ENCODE data around the gene LIF.

LIF gene

GRCh38 chr22:30198152-30198825 lies 48.3 kb downstream of the LIF start:
- H3K27me3 ChIP-seq (ENCODE audit: control insufficient read depth in 2 of 2, insufficient read depth in 2 of 2, low read length in 2 of 2): no peaks in the 10 kb centered on the region
- no peaks in the 10 kb centered on the region for H3K36me3 ChIP-seq (ENCODE audit: control insufficient read depth in 2 of 2, insufficient read depth in 2 of 2, low read length in 2 of 2)
- H3K4me1 ChIP-seq (ENCODE audit: control insufficient read depth in 2 of 2, insufficient read depth in 2 of 2, low read length in 2 of 2): peaks cover 13 to 16% of the 10 kb centered on the region in 2 donors
- H3K27ac ChIP-seq (ENCODE audit: low read depth in 2 of 2, low read length in 2 of 2): no peak overlapping the region
- H3K9me3 ChIP-seq (ENCODE audit: control insufficient read depth in 2 of 2, low read length in 2 of 2): no peaks in the 10 kb centered on the region
- no peak overlapping the region for H3K9ac ChIP-seq (ENCODE audit: low read depth in 1 of 2, low read length in 2 of 2)
- no peak overlapping the region for H3K4me3 ChIP-seq (ENCODE audit: low read length in 2 of 2)

- Histone ChIP-seq H3K36me3 (ENCODE audit: control insufficient read depth in 2 of 2, insufficient read depth in 2 of 2, low read length in 2 of 2) (no peaks in the 10 kb centered on the region), H3K27me3 (ENCODE audit: control insufficient read depth in 2 of 2, insufficient read depth in 2 of 2, low read length in 2 of 2) (no peaks in the 10 kb centered on the region), H3K9ac (ENCODE audit: low read depth in 1 of 2, low read length in 2 of 2) (no peak overlapping the region), H3K4me1 (ENCODE audit: control insufficient read depth in 2 of 2, insufficient read depth in 2 of 2, low read length in 2 of 2) (peaks cover 8 to 11% of the 10 kb centered on the region in 2 donors), H3K4me3 (ENCODE audit: low read length in 2 of 2) (no peak overlapping the region), H3K9me3 (ENCODE audit: control insufficient read depth in 2 of 2, low read length in 2 of 2) (no peaks in the 10 kb centered on the region), H3K27ac (ENCODE audit: low read depth in 2 of 2, low read length in 2 of 2) (peak overlapping the region in 1 of 2 donors; percentile 73)
Observed at GRCh38 chr22:30197389-30197788, 49.2 kb downstream of the LIF start.

GRCh38 chr22:30196880-30197336 lies 49.7 kb downstream of the LIF start:
- H3K27ac ChIP-seq (ENCODE audit: low read depth in 2 of 2, low read length in 2 of 2): peak overlapping the region; percentile 43 to 73
- H3K4me3 ChIP-seq (ENCODE audit: low read length in 2 of 2): no peak overlapping the region
- H3K9ac ChIP-seq (ENCODE audit: low read depth in 1 of 2, low read length in 2 of 2): no peak overlapping the region
- peaks cover 7 to 8% of the 10 kb centered on the region in 2 donors for H3K4me1 ChIP-seq (ENCODE audit: control insufficient read depth in 2 of 2, insufficient read depth in 2 of 2, low read length in 2 of 2)
- no peaks in the 10 kb centered on the region for H3K27me3 ChIP-seq (ENCODE audit: control insufficient read depth in 2 of 2, insufficient read depth in 2 of 2, low read length in 2 of 2)
- H3K9me3 ChIP-seq (ENCODE audit: control insufficient read depth in 2 of 2, low read length in 2 of 2): no peaks in the 10 kb centered on the region
- no peaks in the 10 kb centered on the region for H3K36me3 ChIP-seq (ENCODE audit: control insufficient read depth in 2 of 2, insufficient read depth in 2 of 2, low read length in 2 of 2)

GRCh38 chr22:30196141-30196879 lies 50.2 kb downstream of the LIF start:
- H3K27ac ChIP-seq (ENCODE audit: low read depth in 2 of 2, low read length in 2 of 2): peak overlapping the region; percentile 43 to 73
- peak overlapping the region in 1 of 2 donors; percentile 4 for H3K9ac ChIP-seq (ENCODE audit: low read depth in 1 of 2, low read length in 2 of 2)
- no peak overlapping the region for H3K4me3 ChIP-seq (ENCODE audit: low read length in 2 of 2)
- H3K9me3 ChIP-seq (ENCODE audit: control insufficient read depth in 2 of 2, low read length in 2 of 2): no peaks in the 10 kb centered on the region
- H3K4me1 ChIP-seq (ENCODE audit: control insufficient read depth in 2 of 2, insufficient read depth in 2 of 2, low read length in 2 of 2): peaks cover 4 to 8% of the 10 kb centered on the region in 2 donors
- no peaks in the 10 kb centered on the region for H3K36me3 ChIP-seq (ENCODE audit: control insufficient read depth in 2 of 2, insufficient read depth in 2 of 2, low read length in 2 of 2)
- H3K27me3 ChIP-seq (ENCODE audit: control insufficient read depth in 2 of 2, insufficient read depth in 2 of 2, low read length in 2 of 2): no peaks in the 10 kb centered on the region

- H3K9ac ChIP-seq (ENCODE audit: low read depth in 1 of 2, low read length in 2 of 2): peak overlapping the region in 1 of 2 donors; percentile 4
- H3K36me3 ChIP-seq (ENCODE audit: control insufficient read depth in 2 of 2, insufficient read depth in 2 of 2, low read length in 2 of 2): no peaks in the 10 kb centered on the region
- no peaks in the 10 kb centered on the region for H3K27me3 ChIP-seq (ENCODE audit: control insufficient read depth in 2 of 2, insufficient read depth in 2 of 2, low read length in 2 of 2)
- H3K9me3 ChIP-seq (ENCODE audit: control insufficient read depth in 2 of 2, low read length in 2 of 2): no peaks in the 10 kb centered on the region
- H3K27ac ChIP-seq (ENCODE audit: low read depth in 2 of 2, low read length in 2 of 2): peak overlapping the region; percentile 43 to 73
- peaks cover 4 to 8% of the 10 kb centered on the region in 2 donors for H3K4me1 ChIP-seq (ENCODE audit: control insufficient read depth in 2 of 2, insufficient read depth in 2 of 2, low read length in 2 of 2)
- H3K4me3 ChIP-seq (ENCODE audit: low read length in 2 of 2): no peak overlapping the region
Observed at GRCh38 chr22:30195245-30196140, 51.1 kb downstream of the LIF start.

GRCh38 chr22:30193031-30193775 lies 53.4 kb downstream of the LIF start:
- no peak overlapping the region for H3K4me3 ChIP-seq (ENCODE audit: low read length in 2 of 2)
- no peak overlapping the region for H3K9ac ChIP-seq (ENCODE audit: low read depth in 1 of 2, low read length in 2 of 2)
- H3K9me3 ChIP-seq (ENCODE audit: control insufficient read depth in 2 of 2, low read length in 2 of 2): no peaks in the 10 kb centered on the region
- peaks cover 4 to 8% of the 10 kb centered on the region in 2 donors for H3K4me1 ChIP-seq (ENCODE audit: control insufficient read depth in 2 of 2, insufficient read depth in 2 of 2, low read length in 2 of 2)
- no peaks in the 10 kb centered on the region for H3K27me3 ChIP-seq (ENCODE audit: control insufficient read depth in 2 of 2, insufficient read depth in 2 of 2, low read length in 2 of 2)
- H3K27ac ChIP-seq (ENCODE audit: low read depth in 2 of 2, low read length in 2 of 2): peak overlapping the region; percentile 6 to 41
- H3K36me3 ChIP-seq (ENCODE audit: control insufficient read depth in 2 of 2, insufficient read depth in 2 of 2, low read length in 2 of 2): no peaks in the 10 kb centered on the region

GRCh38 chr22:30192427-30192826 lies 54.1 kb downstream of the LIF start:
- Histone ChIP-seq H3K4me3 (ENCODE audit: low read length in 2 of 2) (no peak overlapping the region), H3K4me1 (ENCODE audit: control insufficient read depth in 2 of 2, insufficient read depth in 2 of 2, low read length in 2 of 2) (peaks cover 4 to 8% of the 10 kb centered on the region in 2 donors), H3K27ac (ENCODE audit: low read depth in 2 of 2, low read length in 2 of 2) (peak overlapping the region in 1 of 2 donors; percentile 6), H3K9me3 (ENCODE audit: control insufficient read depth in 2 of 2, low read length in 2 of 2) (no peaks in the 10 kb centered on the region), H3K36me3 (ENCODE audit: control insufficient read depth in 2 of 2, insufficient read depth in 2 of 2, low read length in 2 of 2) (no peaks in the 10 kb centered on the region), H3K9ac (ENCODE audit: low read depth in 1 of 2, low read length in 2 of 2) (no peak overlapping the region), H3K27me3 (ENCODE audit: control insufficient read depth in 2 of 2, insufficient read depth in 2 of 2, low read length in 2 of 2) (no peaks in the 10 kb centered on the region)

GRCh38 chr22:30191040-30191701 lies 55.4 kb downstream of the LIF start:
- H3K9me3 ChIP-seq (ENCODE audit: control insufficient read depth in 2 of 2, low read length in 2 of 2): no peaks in the 10 kb centered on the region
- no peaks in the 10 kb centered on the region for H3K36me3 ChIP-seq (ENCODE audit: control insufficient read depth in 2 of 2, insufficient read depth in 2 of 2, low read length in 2 of 2)
- no peak overlapping the region for H3K4me3 ChIP-seq (ENCODE audit: low read length in 2 of 2)
- no peaks in the 10 kb centered on the region for H3K27me3 ChIP-seq (ENCODE audit: control insufficient read depth in 2 of 2, insufficient read depth in 2 of 2, low read length in 2 of 2)
- H3K9ac ChIP-seq (ENCODE audit: low read depth in 1 of 2, low read length in 2 of 2): no peak overlapping the region
- H3K27ac ChIP-seq (ENCODE audit: low read depth in 2 of 2, low read length in 2 of 2): no peak overlapping the region
- H3K4me1 ChIP-seq (ENCODE audit: control insufficient read depth in 2 of 2, insufficient read depth in 2 of 2, low read length in 2 of 2): peaks cover under 1 to 3% of the 10 kb centered on the region in 2 donors

GRCh38 chr22:30190574-30190973 lies 56.0 kb downstream of the LIF start:
- no peaks in the 10 kb centered on the region for H3K9me3 ChIP-seq (ENCODE audit: control insufficient read depth in 2 of 2, low read length in 2 of 2)
- H3K4me1 ChIP-seq (ENCODE audit: control insufficient read depth in 2 of 2, insufficient read depth in 2 of 2, low read length in 2 of 2): no peaks in the 10 kb centered on the region
- no peaks in the 10 kb centered on the region for H3K27me3 ChIP-seq (ENCODE audit: control insufficient read depth in 2 of 2, insufficient read depth in 2 of 2, low read length in 2 of 2)
- H3K9ac ChIP-seq (ENCODE audit: low read depth in 1 of 2, low read length in 2 of 2): no peak overlapping the region
- no peak overlapping the region for H3K27ac ChIP-seq (ENCODE audit: low read depth in 2 of 2, low read length in 2 of 2)
- H3K36me3 ChIP-seq (ENCODE audit: control insufficient read depth in 2 of 2, insufficient read depth in 2 of 2, low read length in 2 of 2): no peaks in the 10 kb centered on the region
- H3K4me3 ChIP-seq (ENCODE audit: low read length in 2 of 2): no peak overlapping the region
